GM12872 (cell line): ENCODE data around the gene MTUS2.

ENCODE experiments used
- TF ChIP-seq, protein P1 (sequence below): IDR thresholded peaks from 3 replicates; pipeline ENCODE4 v1.5.1; 2011; ENCODE audit warnings: low read depth, mild to moderate bottlenecking, low read length, moderate library complexity; ENCODE audit not compliant: insufficient read depth

Gene MTUS2

DNA sequence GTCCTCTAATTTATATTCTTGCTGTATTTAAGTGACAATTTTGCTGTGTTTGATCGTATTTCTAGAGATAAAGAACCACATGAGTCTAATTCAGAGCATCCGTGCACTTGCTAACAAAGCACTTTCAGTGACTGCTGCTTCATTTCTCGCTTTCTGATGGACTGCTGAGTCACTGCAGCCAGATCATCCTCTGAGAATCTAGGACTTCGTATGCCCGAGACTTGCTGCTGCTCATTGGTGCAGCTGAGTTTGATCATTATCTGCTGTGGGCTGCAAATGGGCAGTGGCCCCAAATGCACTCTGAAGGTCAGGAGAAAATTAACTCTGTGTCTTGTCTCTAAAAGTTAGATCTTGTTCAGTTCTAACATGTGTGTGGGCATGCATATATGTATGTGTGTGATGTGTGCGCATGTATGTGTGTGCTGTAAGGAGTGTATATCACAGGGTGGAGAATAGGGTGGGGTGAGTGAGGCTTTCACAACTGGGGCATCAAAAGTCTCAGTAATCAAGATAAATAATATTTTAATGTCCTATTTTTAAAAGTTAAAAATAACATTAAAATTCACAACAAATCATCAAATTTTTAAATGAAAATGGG lies 342.6 kb downstream of the MTUS2 start:
- TF ChIP-seq, protein P1, sequence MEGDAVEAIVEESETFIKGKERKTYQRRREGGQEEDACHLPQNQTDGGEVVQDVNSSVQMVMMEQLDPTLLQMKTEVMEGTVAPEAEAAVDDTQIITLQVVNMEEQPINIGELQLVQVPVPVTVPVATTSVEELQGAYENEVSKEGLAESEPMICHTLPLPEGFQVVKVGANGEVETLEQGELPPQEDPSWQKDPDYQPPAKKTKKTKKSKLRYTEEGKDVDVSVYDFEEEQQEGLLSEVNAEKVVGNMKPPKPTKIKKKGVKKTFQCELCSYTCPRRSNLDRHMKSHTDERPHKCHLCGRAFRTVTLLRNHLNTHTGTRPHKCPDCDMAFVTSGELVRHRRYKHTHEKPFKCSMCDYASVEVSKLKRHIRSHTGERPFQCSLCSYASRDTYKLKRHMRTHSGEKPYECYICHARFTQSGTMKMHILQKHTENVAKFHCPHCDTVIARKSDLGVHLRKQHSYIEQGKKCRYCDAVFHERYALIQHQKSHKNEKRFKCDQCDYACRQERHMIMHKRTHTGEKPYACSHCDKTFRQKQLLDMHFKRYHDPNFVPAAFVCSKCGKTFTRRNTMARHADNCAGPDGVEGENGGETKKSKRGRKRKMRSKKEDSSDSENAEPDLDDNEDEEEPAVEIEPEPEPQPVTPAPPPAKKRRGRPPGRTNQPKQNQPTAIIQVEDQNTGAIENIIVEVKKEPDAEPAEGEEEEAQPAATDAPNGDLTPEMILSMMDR = no peak

GRCh38 chr13:29164116-29164515 lies 344.0 kb downstream of the MTUS2 start:
- TF ChIP-seq, protein P1 = no peak

- TF ChIP-seq, protein P1 = no peak
Observed at GRCh38 chr13:29165216-29165615, 345.1 kb downstream of the MTUS2 start.

DNA sequence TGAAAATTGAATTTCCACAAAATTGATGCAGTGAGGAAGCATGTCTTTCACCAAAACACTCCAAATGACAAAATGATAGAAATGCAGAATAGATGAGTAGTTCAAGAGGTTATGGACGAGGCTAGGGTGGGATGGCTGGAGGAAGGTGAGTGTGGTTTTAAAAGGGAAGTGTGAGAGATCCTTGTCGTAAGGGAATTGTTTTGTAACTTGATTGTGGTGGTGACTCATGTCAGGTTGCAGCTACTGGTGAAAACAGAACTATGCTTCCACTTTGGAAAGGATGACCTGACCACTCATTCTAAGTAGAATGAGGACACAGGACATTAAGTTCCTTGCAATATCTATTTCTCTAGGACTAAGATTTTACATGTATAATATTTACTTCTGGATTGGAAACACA lies 345.7 kb downstream of the MTUS2 start:
- TF ChIP-seq, protein P1 = no peak

- TF ChIP-seq, protein P1 = no peak
Observed at GRCh38 chr13:29170436-29171082, 350.4 kb downstream of the MTUS2 start.

DNA sequence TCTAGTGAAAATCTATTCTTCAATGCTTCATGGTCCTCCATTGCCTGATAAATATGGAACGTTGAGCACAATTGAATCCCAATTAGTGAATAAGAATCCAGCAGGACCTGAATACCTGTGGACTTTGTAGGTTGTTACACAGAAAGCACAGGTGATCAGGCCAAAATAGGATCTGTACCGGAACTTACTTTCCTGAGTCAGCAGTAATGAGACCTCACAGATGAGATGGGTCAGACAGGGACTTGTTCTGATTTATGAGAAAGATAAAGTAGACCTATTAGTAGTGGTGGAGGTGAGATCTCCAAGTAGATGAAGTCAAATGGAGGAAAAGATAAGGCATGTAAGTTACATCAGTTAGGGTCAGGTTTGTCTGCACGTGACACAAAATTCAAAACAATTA lies 351.1 kb downstream of the MTUS2 start:
- TF ChIP-seq, protein P1 = no peak

GRCh38 chr13:29174093-29174492 lies 354.0 kb downstream of the MTUS2 start:
- TF ChIP-seq, protein P1 = no peak
